K562 (cell line): Measurements from ENCODE around the gene PRMT5. TPM values are rescaled to one million over a fixed set of nuclear protein-coding genes. Genes with fewer than 3 reads are reported as not detected.
A peak's percentile ranks its signal among the peaks of the same experiment; 100 is the strongest.

Experiments
- ARHGAP35 ChIP-seq: fragments of 450-650 bp; IDR thresholded peaks from 2 replicates; pipeline ENCODE4 v1.6.1; 2018; ENCODE audit not compliant: partially characterized antibody
- ATF7 ChIP-seq: fragments of 450-650 bp; IDR thresholded peaks from 2 replicates; pipeline ENCODE4 v1.7.1; 2014; ENCODE audit warnings: mild to moderate bottlenecking, moderate library complexity
- BRD9 ChIP-seq: fragments of 450-650 bp; IDR thresholded peaks from 2 replicates; pipeline ENCODE4 v1.6.1; 2018; ENCODE audit warnings: low read depth; ENCODE audit not compliant: partially characterized antibody
- CREB1 ChIP-seq, 2 experiments: sonication (generic) in 1 of 2; formaldehyde crosslinking in 1 of 2; IDR thresholded peaks; 2 replicates each; pipeline versions ENCODE4 v1.6.1 to v1.8.0; 2012 to 2022; ENCODE audit warnings: inconsistent platforms in 1 of 2, mild to moderate bottlenecking in 1 of 2, missing genetic modification reagents in 1 of 2, moderate library complexity in 1 of 2
- CREB5 ChIP-seq: fragments of 250-450 bp; sonication (Bioruptor Pico); IDR thresholded peaks from 2 replicates; pipeline ENCODE4 v1.5.0; 2020; ENCODE audit warnings: mild to moderate bottlenecking
- JUND ChIP-seq, 2 experiments: IDR thresholded peaks; 2 replicates in 1 of 2; 3 replicates in 1 of 2; pipeline ENCODE4 v1.6.1; 2011; ENCODE audit warnings: borderline replicate concordance in 2 of 2, low read depth in 2 of 2, low read length in 2 of 2, improper control_type of control experiment in 1 of 2, missing biosample characterization in 1 of 2, missing genetic modification characterization in 1 of 2, missing genetic modification reagents in 1 of 2
- NFE2L1 ChIP-seq: fragments of 450-650 bp; IDR thresholded peaks from 2 replicates; pipeline ENCODE4 v1.6.1; 2016; ENCODE audit warnings: missing genetic modification characterization, low read depth, mild to moderate bottlenecking, missing compliant biosample characterization, moderate library complexity, borderline replicate concordance
- PBX2 ChIP-seq, 2 experiments: IDR thresholded peaks in 1 of 2; conservative IDR thresholded peaks in 1 of 2; 2 replicates each; pipeline ENCODE4 v1.6.1; 2016; ENCODE audit warnings: low read depth in 2 of 2, mild to moderate bottlenecking in 1 of 2, missing compliant biosample characterization in 1 of 2, missing genetic modification characterization in 1 of 2, moderate library complexity in 1 of 2
- POLR2G ChIP-seq: fragments of 200-400 bp; formaldehyde crosslinking; IDR thresholded peaks from 2 replicates; pipeline ENCODE4 v1.6.1; 2017; ENCODE audit warnings: low read depth, mild to moderate bottlenecking, antibody characterized with exemption, low read length, moderate library complexity
- SAP30 ChIP-seq: fragments of 200-600 bp; sonication (generic); IDR thresholded peaks from 2 replicates; pipeline ENCODE4 v1.6.1; 2012; ENCODE audit warnings: borderline replicate concordance, low read depth, mild to moderate bottlenecking, moderate library complexity, low read length, control low read depth, inconsistent platforms; ENCODE audit not compliant: insufficient read depth, poor library complexity, severe bottlenecking
- U2AF1 ChIP-seq: fragments of 200-400 bp; formaldehyde crosslinking; optimal IDR thresholded peaks from 2 replicates; pipeline ENCODE3; 2017; ENCODE audit warnings: mild to moderate bottlenecking, low read depth, low read length, moderate library complexity
- XRCC3 ChIP-seq: fragments of 450-650 bp; IDR thresholded peaks from 2 replicates; pipeline ENCODE4 v1.6.1; 2017; ENCODE audit warnings: mild to moderate bottlenecking, moderate library complexity
- ZBTB1 ChIP-seq: sonication (generic); formaldehyde crosslinking; IDR thresholded peaks from 2 replicates; pipeline ENCODE4 v1.8.1; 2023; ENCODE audit warnings: missing genetic modification reagents, low read depth, mild to moderate bottlenecking, borderline replicate concordance
- ZBTB34 ChIP-seq: fragments of 250-450 bp; sonication (Bioruptor Pico); IDR thresholded peaks from 2 replicates; pipeline ENCODE4 v1.8.0; 2021; ENCODE audit warnings: mild to moderate bottlenecking, moderate library complexity
- ZNF507 ChIP-seq: conservative IDR thresholded peaks from 2 replicates; pipeline ENCODE4 v1.6.1; 2017; ENCODE audit warnings: missing genetic modification characterization, missing compliant biosample characterization
- ZNF655 ChIP-seq: fragments of 250-450 bp; sonication (Bioruptor Pico); IDR thresholded peaks from 2 replicates; pipeline ENCODE4 v1.5.0; 2021
- ZNF780A ChIP-seq: fragments of 250-450 bp; sonication (Bioruptor Pico); IDR thresholded peaks from 2 replicates; pipeline ENCODE4 v1.5.0; 2021; ENCODE audit warnings: mild to moderate bottlenecking
- polyA plus RNA-seq, 8 experiments: library from polyadenylated mRNA; depleted of rRNA in 4 of 8; stranded (reverse) in 5 of 8; unstranded in 3 of 8; fragments of >200 nt; fragmentation: Nextera tagmentation in 2 of 8; fragmentation: Illumina TruSeq in 1 of 8; extraction: Ambion mirVana in 2 of 8; extraction: Trizol in 1 of 8; gene quantifications; 2 replicates each; pipeline versions ENCODE4 v1.2.1 to v1.2.3, GENCODE V29; 2011 to 2014; ENCODE audit warnings: inconsistent platforms in 1 of 8, missing spikeins in 1 of 8
- total RNA-seq, 7 experiments: library from RNA; depleted of rRNA in 6 of 7; stranded (reverse); fragments of >200 nt in 6 of 7; fragmentation: Illumina TruSeq in 2 of 7; extraction: Trizol in 2 of 7; gene quantifications; 2 replicates each; pipeline versions ENCODE4 v1.2.1 to v1.2.3, GENCODE V29; 2011 to 2021; ENCODE audit warnings: low replicate concordance in 1 of 7

PRMT5 gene
- total and polyA plus RNA-seq, 9 of the 15 experiments (the other 6 are each of a cell fraction or from before 2014, with no cell fraction given), result 114 to 552 (median 222) TPM

GRCh38 chr14:22882529-22883172 is 46.5 kb downstream of the PRMT5 start (continued):
- TF ChIP-seq ZNF655 (CRISPR knock-in tag) (no peak), JUND (IDR thresholded peaks at IDR 0.05; ENCODE audit: borderline replicate concordance, low read depth, low read length) (peak; percentile 81), JUND (tag; IDR thresholded peaks at IDR 0.05; ENCODE audit: borderline replicate concordance, low read depth, low read length) (peak; percentile 56; the same call in 1 of the 3 replicates), BRD9 (no peak), XRCC3 (no peak), ZNF507 (tag) (no peak), NFE2L1 (tag) (no peak), SAP30 (no peak), PBX2 (CRISPR knock-in tag; IDR thresholded peaks at IDR 0.05; ENCODE audit: low read depth) (no peak), PBX2 (tag; conservative IDR thresholded peaks at IDR 0.05; ENCODE audit: low read depth) (no peak), ZBTB34 (CRISPR knock-in tag) (no peak), CREB5 (no peak), U2AF1 (no peak), ARHGAP35 (no peak), ATF7 (peak; percentile 73), CREB1 (IDR thresholded peaks at IDR 0.05) (0 out of 2 replicates have a peak, but pooled peaks have one; percentile 33), CREB1 (CRISPR knock-in tag; IDR thresholded peaks at IDR 0.05) (no peak), ZBTB1 (CRISPR knock-in tag) (no peak), POLR2G (no peak), ZNF780A (no peak)
